NB4 (cell line): ENCODE measurements around the gene CCDC51.

Experiments
- CTCF ChIP-seq: IDR thresholded peaks from one replicate; pipeline ENCODE4 v1.5.1; 2012; ENCODE audit warnings: low read depth, low read length
- MAX ChIP-seq: IDR thresholded peaks from 2 replicates; pipeline ENCODE4 v1.6.1; 2011; ENCODE audit warnings: low read depth, low read length
- POLR2A ChIP-seq: IDR thresholded peaks from 2 replicates; pipeline ENCODE4 v1.6.1; 2011; ENCODE audit warnings: mild to moderate bottlenecking; ENCODE audit not compliant: insufficient read length; ENCODE audit errors: extremely low read depth

GRCh38 chr3:48413611-48414010 lies 26.3 kb downstream of the CCDC51 start:
- TF ChIP-seq CTCF, result no peak
- no peak for TF ChIP-seq MAX
- TF ChIP-seq POLR2A, result no peak
